Measurements from ENCODE around the gene ANAPC2.

Gene ANAPC2

DNA sequence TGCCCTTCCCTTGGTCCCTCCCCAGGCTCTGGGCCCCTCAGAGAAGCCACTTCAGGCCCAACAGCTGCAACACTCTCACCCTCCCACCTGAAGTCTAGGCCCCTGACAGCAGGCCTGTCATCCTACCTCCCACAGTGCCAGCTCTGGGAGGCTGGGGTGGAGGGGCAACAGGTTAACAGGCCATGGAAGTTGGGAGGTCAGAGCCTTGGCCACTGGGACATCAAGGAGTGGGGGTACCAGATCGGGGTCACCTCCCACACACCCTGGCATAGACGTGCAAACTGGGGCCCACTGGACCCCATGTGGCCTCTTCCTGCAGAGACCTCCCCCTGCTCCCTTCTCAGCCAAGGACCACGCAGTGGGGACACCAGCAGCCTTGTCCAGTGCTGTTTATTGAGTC is 2.9 kb upstream of the ANAPC2 start:
- no peak for DNase-seq

DNA sequence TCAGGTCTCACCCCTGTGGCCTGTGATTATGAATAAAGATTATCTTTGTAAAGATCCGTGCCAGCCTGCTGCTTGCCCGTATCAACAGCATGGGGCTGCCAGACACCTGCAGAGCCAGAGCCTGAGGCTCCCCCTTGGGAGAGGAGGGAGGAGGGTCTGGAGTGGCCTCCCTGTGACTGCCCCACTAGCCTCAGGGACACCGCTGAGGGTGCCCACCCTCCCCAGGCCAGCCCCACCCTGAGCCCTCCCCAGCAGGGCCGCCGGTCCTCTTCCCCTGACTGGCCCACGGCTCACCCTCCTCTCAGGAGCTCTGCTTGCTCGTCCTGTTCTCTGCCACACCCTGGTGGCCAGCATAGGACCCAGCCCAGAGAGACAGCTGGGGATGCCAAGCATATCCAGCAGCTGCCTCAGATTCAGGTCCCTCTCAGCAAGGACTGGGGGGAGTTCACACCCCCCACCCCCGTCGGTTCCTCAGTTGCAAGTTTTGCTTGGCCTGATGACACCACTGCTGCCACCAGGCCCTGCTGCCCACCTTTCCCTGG is 2.0 kb upstream of the ANAPC2 start:
- DNase-seq = no peak

- no peak for DNase-seq
These were observed 1.2 kb upstream of the ANAPC2 start for GRCh38 chr9:137189297-137190295.

- DNase-seq = no peak
These were observed 272 bp downstream of the ANAPC2 start for GRCh38 chr9:137188086-137188489.

GRCh38 chr9:137187386-137187785 is 974 bp downstream of the ANAPC2 start:
- no peak for DNase-seq

GRCh38 chr9:137186385-137186784 is 2.0 kb downstream of the ANAPC2 start:
- no peak for DNase-seq

- DNase-seq = no peak
These were observed 2.4 kb downstream of the ANAPC2 start for GRCh38 chr9:137185921-137186320.

DNA sequence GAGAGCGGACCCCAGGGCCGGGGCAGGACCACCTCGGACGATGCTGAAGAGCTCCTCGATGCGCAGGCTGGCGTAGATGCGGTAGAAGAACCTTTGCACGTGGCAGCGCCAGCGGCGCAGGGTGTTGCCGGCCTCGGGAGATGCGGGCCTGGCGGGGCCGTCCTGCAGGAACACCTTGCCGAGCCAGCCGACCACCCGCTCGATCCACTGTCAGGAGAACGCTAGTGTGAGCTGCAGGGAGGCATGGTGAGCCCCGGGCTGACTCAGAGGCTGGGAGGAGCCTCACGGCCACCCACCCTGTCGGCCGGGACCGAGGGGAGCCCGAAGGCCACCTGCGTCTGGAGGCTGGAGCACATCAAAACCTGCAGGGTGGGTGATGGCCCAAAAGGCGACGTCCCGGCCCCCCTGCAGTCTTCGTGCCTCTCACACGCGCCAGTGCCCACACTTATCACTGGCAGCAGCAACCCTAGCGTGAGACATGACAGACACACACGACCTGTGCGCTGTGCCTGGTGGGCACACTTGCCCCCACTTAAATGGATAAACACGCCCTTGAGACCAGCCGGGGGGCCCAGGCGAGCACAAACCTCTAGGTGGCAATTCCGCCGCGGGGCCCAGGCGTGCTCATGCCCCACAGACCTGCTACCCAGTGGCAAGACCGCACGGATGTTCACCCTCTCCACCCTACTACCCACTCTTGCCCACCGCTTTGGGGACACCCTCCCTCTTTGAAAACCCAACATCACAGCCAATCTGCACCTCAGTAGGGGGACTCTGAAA is 3.3 kb downstream of the ANAPC2 start:
- DNase-seq = no peak

DNA sequence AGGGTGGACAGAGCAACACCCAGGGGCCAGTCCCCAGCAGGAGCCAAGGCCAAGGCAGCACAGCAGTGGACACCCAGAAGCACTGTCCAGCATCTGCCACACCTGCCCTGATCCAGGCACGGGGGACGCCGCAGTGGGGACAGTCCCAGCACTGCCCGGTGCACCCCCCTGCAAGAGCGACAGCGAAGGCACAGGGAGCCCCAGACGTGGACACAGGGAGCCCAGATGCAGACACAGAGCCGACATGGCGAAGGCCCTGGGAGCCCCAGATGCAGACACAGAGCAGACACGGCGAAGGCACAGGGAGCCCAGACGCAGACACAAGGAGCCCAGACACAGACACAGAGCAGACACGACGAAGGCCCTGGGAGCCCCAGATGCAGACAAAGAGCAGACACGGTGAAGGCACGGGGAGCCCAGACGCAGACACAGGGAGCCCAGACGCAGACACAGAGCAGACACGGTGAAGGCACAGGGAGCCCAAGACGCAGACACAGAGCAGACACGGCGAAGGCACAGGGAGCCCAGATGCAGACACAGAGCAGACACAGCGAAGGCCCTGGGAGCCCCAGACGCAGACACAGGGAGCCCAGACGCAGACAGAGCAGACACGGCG is 4.3 kb downstream of the ANAPC2 start:
- no peak for DNase-seq

DNA sequence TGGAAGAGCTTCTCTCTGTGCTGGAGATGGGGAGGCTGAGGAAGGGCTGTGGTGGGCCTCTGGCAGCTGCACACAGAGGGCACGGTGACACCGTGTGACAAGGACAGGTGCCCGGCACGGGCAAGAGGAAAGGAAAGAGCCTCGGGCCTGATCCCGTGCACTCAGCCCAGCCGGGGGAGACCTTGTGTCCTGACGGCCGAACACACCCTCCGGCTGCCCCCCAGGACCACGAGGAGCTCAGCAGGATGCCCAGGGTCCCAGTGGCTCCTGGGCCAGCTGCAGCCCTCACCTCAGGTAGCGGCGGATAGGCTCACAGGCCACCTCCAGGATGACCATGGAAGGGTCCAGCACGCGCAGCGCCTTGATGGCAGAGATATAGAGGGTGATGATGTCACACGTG is 5.5 kb downstream of the ANAPC2 start:
- DNase-seq = no peak

DNA sequence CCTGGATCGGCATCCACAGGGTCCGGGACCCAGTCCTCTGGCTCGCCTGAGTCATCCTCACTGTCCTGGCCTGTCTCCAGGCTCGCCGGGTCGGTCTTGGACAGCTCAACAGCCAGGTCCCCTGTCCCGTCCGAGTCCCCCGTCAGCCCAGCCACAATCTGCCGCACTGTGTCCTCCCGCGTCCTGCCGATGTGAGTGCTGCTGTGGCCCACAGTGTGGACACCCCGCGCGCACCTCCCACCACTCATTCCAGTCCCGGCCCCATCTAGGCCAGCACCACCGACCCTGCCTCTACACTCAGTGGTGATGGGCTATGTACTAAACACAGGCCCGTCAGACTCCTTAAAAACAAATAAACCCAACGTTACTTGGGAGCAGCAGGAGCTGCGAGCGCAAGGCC is 6.7 kb downstream of the ANAPC2 start:
- no peak for DNase-seq

- no peak for DNase-seq
These were observed 7.9 kb downstream of the ANAPC2 start for GRCh38 chr9:137180491-137180890.

DNA sequence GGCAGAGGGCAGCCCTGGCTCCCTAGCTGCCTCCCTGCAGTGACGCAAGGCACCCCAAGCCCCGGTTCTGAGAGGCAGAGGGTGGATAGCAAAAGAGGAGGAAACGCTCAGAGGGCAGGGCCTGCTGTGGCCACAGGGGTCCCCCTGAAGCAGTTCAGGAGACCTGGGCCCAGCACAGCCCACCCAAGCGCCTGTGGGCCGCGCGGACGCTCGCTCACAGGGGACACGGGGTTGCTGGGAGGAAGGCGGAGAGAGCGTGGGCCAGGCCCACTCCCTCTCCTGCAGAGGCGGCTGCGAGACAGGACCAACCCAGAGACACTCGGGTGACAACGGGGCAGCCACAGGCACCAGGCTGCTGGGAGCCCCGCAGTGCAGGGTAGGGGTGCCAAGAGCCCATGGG is 8.6 kb downstream of the ANAPC2 start:
- no peak for DNase-seq

GRCh38 chr9:137178939-137179630 is 9.3 kb downstream of the ANAPC2 start:
- DNase-seq = no peak

GRCh38 chr9:137178201-137178938 is 10.0 kb downstream of the ANAPC2 start:
- no peak for DNase-seq

- DNase-seq = no peak
These were observed 11.8 kb downstream of the ANAPC2 start for GRCh38 chr9:137176302-137177182.

GRCh38 chr9:137175345-137175961 is 12.9 kb downstream of the ANAPC2 start:
- no peak for DNase-seq

DNA sequence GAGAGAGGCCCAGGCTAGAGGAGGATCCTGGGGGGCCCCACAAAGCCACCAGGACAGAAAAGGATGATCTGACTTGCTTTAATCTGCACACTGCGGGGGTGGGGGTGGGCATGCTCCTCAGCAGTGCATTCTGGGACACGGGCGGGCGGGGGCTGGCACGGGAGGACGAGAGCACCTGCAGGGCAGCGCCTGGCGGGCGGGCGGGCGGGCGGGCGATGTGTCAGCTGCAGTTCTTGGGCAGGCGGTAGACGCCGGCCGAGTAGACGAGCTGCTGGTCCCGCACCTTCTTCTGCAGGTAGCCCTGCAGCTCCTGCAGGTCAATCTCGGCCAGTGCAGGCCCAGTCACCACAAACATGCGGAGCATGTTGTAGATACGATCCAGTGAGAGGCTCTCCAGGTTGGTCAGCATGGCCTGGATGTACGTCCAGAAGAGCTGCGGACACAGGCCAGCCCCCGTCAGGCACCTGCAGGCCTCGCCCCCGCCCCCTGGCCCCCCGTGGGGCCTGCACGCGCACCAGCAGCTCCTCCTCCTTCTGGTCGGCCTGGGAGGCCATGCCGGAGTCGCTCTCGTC is 13.6 kb downstream of the ANAPC2 start:
- no peak for DNase-seq

- DNase-seq = no peak
These were observed 14.3 kb downstream of the ANAPC2 start for GRCh38 chr9:137173796-137174664.

All from fibroblast of skin of right quadriceps (primary cell).